GM19324 (cell line): ENCODE measurements around the gene C3orf62.
"Not testable (repeated sequence)": the region's sequence is repeated elsewhere in the genome, so short reads cannot be mapped to it uniquely, and the experiment has no call there.

ENCODE experiments used
- ATAC-seq: cut with Tn5 transposase; IDR thresholded peaks from one replicate; pipeline ENCODE4 v1.9.1; 2021; ENCODE audit warnings: mild to moderate bottlenecking, moderate library complexity; ENCODE audit not compliant: unreplicated experiment, low FRiP score

C3orf62 gene

GRCh38 chr3:49269443-49270155 lies 7.4 kb downstream of the C3orf62 start:
- no peak for ATAC-seq

GRCh38 chr3:49266410-49267095 lies 10.5 kb downstream of the C3orf62 start:
- ATAC-seq, result no peak

GRCh38 chr3:49265661-49266386 lies 11.2 kb downstream of the C3orf62 start:
- ATAC-seq, result no peak

- no peak for ATAC-seq
Observed at GRCh38 chr3:49263159-49263889, 13.7 kb downstream of the C3orf62 start.

GRCh38 chr3:49260806-49261324 lies 16.2 kb downstream of the C3orf62 start:
- no peak for ATAC-seq

- ATAC-seq, result no peak
Observed at GRCh38 chr3:49257187-49257586, 19.8 kb downstream of the C3orf62 start.

GRCh38 chr3:49255718-49256511 lies 21.1 kb downstream of the C3orf62 start:
- no peak for ATAC-seq

- ATAC-seq, result no peak
Observed at GRCh38 chr3:49255112-49255511, 21.9 kb downstream of the C3orf62 start.

GRCh38 chr3:49253512-49253911 lies 23.5 kb downstream of the C3orf62 start:
- ATAC-seq, result no peak

GRCh38 chr3:49248840-49249227 lies 28.2 kb downstream of the C3orf62 start:
- ATAC-seq, result no peak

GRCh38 chr3:49244581-49245205 lies 32.3 kb downstream of the C3orf62 start:
- no peak for ATAC-seq

GRCh38 chr3:49240091-49240490 lies 36.9 kb downstream of the C3orf62 start:
- ATAC-seq, result not testable (repeated sequence)

- ATAC-seq, result no peak
Observed at GRCh38 chr3:49238274-49239127, 38.5 kb downstream of the C3orf62 start.

GRCh38 chr3:49237344-49237743 lies 39.7 kb downstream of the C3orf62 start:
- no peak for ATAC-seq

- no peak for ATAC-seq
Observed at GRCh38 chr3:49236226-49236625, 40.8 kb downstream of the C3orf62 start.

GRCh38 chr3:49228817-49229216 lies 48.2 kb downstream of the C3orf62 start:
- ATAC-seq, result not testable (repeated sequence)

GRCh38 chr3:49222002-49222401 lies 55.0 kb downstream of the C3orf62 start:
- no peak for ATAC-seq

GRCh38 chr3:49220985-49221563 lies 56.0 kb downstream of the C3orf62 start:
- ATAC-seq, result not testable (repeated sequence)
